Measurements from ENCODE around the gene CHRNB4.

GRCh38 chr15:78604420-78604819 is 36.6 kb downstream of the CHRNB4 start:
- TF ChIP-seq CTCF (IDR thresholded peaks at IDR 0.05; ENCODE audit: insufficient read depth, low read length), result no peak
- TF ChIP-seq POLR2AphosphoS5 (IDR thresholded peaks at IDR 0.05; ENCODE audit: low read depth), result no peak
